Motor neuron (in vitro differentiated cells): ENCODE results near the gene EPHA6. TPM values are rescaled to one million over a fixed set of nuclear protein-coding genes. Genes with fewer than 3 reads are reported as not detected.
"Not testable (repeated sequence)": the region's sequence is repeated elsewhere in the genome, so short reads cannot be mapped to it uniquely, and the experiment has no call there.

Experiments used
- ATAC-seq, 8 experiments: fragments of 200-7000 bp; cut with Tn5 transposase; replicated peaks in 6 of 8; 2 replicates each; pipeline ENCODE4 v1.8.0; 2021; ENCODE audit warnings: mild to moderate bottlenecking in 8 of 8, moderate library complexity in 8 of 8
- H3K27ac ChIP-seq, 2 donors: fragments of 250-450 bp; sonication (Bioruptor Pico); 2 replicates each; pipeline ENCODE4 v1.9.0; 2021; ENCODE audit warnings: antibody characterized with exemption in 2 of 2, mild to moderate bottlenecking in 2 of 2, moderate library complexity in 1 of 2
- H3K4me1 ChIP-seq, 2 donors: fragments of 250-450 bp; sonication (Bioruptor Pico); replicated peaks in 1 of 2; 2 replicates each; pipeline ENCODE4 v1.6.1; 2021; ENCODE audit warnings: antibody characterized with exemption in 2 of 2, mild to moderate bottlenecking in 2 of 2, moderate library complexity in 1 of 2
- H3K4me3 ChIP-seq, 5 donors: fragments of 250-450 bp; sonication (Bioruptor Pico); 2 replicates each; pipeline ENCODE4 v1.9.0; 2021; ENCODE audit warnings: antibody characterized with exemption in 5 of 5, mild to moderate bottlenecking in 5 of 5, moderate library complexity in 4 of 5
- WGBS, 10 experiments: fragments of 450-650 bp; shearing (Covaris generic); methylation state at CpG; one replicate each; pipeline ENCODE4 v1.0.0; 2022; 5-methylcytosine and 5-hydroxymethylcytosine counted together
- in situ Hi-C, 9 experiments: fragments of 400-800 bp; cut with MboI; loops; one replicate each; pipeline ENCODE4 v1.15.0; 2021; ENCODE audit warnings: low sequenced_read_pairs in 9 of 9, low pct_unique_long_range_greater_than_20kb in 2 of 9; ENCODE audit not compliant: unreplicated experiment in 9 of 9
- total RNA-seq, 8 experiments: library from RNA; unstranded; fragments of 300-600 nt; gene quantifications; 2 replicates each; pipeline versions ENCODE4 v1.2.3 to v1.2.4, GENCODE V29; 2022

EPHA6 gene
- total RNA-seq, 8 experiments from 2014 or later, result 0.31 to 11.2 (median 5.6) TPM

DNA sequence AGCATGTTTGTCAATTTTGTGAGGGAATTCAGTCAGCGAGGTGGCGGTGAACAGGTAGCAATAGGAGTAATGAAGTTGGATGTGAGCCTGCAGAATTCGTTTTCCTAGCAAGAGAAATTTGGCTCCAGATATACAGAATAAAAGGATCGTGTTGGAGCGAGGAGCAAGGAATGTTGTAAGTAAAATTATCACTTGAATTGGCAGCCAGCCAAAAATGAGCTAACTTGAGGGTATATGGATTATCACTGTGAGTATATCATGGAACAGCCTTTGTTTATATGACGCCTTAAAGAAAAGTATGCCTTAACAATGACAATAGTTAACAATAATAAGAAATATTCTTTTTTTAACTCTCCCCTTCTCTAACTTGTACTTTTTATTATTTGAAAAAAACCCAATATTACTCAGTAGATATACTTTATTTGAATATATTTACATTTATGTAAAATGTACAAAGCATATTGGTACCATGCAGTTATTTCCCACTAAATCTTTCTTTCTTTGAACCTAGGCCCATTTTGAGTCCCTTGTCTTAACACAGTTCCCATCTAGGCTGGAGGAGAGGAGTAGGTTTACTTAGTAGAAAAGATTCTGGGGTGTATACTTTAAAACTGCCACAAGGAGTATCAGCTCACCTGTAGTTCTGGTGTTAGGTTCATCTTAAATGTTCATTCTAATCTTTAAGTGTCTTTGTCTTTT is 29.3 kb downstream of the EPHA6 start:
- Histone ChIP-seq H3K4me3 (no peak overlapping the region), H3K27ac (no peak overlapping the region), H3K4me1 (no peaks in the 10 kb centered on the region)
- ATAC-seq, result no peak
- WGBS, 10 experiments, result 9 to 91% (median 77%) methylated on average over 4 to 6 of the region's 6 CpGs; no CpG with 5 or more reads in 1 of the 10 experiments
- in situ Hi-C loops, result no loop called here

DNA sequence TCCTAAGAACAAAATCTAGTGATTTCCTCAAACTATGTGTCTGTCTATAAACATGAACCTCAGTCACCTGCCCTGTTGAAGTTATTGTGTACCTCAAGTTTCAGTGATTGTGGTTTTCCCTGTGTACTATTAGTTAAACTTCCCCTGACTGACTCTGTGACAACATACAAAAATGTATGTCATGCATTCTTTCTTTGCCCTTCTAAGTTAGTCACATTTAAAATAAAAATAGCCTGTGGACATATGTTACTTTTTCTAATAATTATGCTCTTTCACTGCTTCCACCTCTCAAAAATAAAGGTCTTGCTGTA is 29.8 kb downstream of the EPHA6 start:
- H3K27ac ChIP-seq, result no peak overlapping the region
- H3K4me1 ChIP-seq, result no peaks in the 10 kb centered on the region
- H3K4me3 ChIP-seq, result no peak overlapping the region
- no peak for ATAC-seq
- in situ Hi-C loops, result no loop called here

DNA sequence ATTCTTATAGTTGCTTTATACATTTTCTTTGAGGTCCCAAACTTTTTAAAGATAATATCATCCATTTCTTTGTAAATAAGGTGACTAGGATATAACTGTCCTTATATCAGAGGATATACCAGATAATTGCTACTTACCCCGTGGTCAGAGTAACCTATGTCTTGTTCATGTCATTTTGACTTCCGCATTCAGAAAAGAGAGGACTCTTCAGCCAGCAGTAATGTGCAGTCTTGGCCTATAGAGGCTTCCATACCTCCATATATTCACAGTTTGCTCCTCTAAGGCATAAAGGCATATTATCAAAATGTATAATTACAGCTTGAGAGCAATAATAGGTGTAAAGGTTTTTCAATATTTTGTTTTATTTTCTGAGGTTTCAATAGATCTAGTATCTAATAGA is 38.5 kb downstream of the EPHA6 start:
- 0 to 100% (median 94%) methylated on average over 1 to 2 of the region's 2 CpGs; no CpG with 5 or more reads in 1 of the 10 experiments for WGBS, 10 experiments
- Histone ChIP-seq H3K4me1 (no peaks in the 10 kb centered on the region), H3K4me3 (no peak overlapping the region), H3K27ac (no peak overlapping the region)
- ATAC-seq, result no peak
- in situ Hi-C loops, result loop anchor here in 4 of 9 experiments (25.0 kb wide), 3 partner anchors 809 to 1159 kb away; no protein-coding TSS in a partner anchor

DNA sequence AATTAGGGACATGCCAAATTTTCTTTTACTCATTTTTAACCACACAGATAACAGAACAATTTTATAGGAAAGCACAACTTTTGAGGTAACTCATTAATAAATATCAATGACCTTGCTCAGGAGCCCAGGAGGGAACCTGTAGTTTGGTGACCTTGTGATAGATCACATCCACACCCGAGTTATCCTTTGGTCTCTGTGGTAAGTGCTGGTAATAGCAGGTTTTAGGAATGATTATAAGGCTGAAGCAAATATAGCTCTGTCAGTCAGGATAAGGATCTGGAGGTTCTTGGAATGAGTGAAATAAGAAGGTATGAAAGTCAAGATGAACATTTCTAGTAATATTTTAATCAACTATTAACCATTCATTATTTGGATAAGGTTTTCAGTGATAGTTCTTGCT is 46.5 kb downstream of the EPHA6 start:
- no peaks in the 10 kb centered on the region for H3K4me1 ChIP-seq
- in situ Hi-C loops, result loop anchor here in 4 of 9 experiments (25.0 kb wide), 3 partner anchors 801 to 1151 kb away; no protein-coding TSS in a partner anchor
- WGBS, 10 experiments, result 0 to 100% (median 79%) methylated on average over 1 of the region's 1 CpG; no CpG with 5 or more reads in 4 of the 10 experiments
- H3K4me3 ChIP-seq, result no peak overlapping the region
- no peak overlapping the region for H3K27ac ChIP-seq
- no peak for ATAC-seq

DNA sequence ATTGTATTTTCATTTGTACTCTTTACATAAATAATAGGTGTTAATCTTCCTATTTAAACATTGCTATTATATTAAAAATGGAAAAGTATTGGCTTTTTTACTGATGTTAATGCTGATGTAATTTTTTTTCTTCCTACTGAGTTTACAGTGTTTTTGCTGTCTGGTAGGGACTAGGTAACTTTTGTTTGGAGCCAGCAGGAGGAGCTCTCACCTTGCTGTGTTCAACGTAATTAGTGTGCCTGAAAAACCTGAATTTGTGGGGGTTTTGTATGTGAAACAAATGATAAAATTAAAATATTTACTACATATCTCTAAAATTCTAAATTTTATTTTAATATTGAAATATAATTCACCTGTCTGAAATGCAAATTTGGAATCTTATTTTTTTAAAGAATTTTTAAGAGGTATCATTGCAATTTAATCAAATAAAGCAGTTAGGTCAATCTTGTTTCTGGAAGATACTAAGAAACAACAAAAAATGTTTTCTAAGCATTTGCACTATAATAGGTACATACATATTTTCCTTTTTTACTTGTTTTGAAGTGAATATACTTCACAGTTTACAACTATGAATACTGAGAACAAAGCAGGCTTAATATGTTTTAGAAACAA is 48.8 kb downstream of the EPHA6 start:
- no peak overlapping the region for H3K27ac ChIP-seq
- WGBS, 10 experiments, result 0 to 14% (median 0%) methylated on average over 1 of the region's 1 CpG; no CpG with 5 or more reads in 1 of the 10 experiments
- H3K4me3 ChIP-seq, result no peak overlapping the region
- in situ Hi-C loops, result loop anchor here in 4 of 9 experiments (25.0 kb wide), 3 partner anchors 799 to 1149 kb away; no protein-coding TSS in a partner anchor
- ATAC-seq, result peak in 3 of 8 experiments; percentile 37 to 60 (median 42)
- no peaks in the 10 kb centered on the region for H3K4me1 ChIP-seq

DNA sequence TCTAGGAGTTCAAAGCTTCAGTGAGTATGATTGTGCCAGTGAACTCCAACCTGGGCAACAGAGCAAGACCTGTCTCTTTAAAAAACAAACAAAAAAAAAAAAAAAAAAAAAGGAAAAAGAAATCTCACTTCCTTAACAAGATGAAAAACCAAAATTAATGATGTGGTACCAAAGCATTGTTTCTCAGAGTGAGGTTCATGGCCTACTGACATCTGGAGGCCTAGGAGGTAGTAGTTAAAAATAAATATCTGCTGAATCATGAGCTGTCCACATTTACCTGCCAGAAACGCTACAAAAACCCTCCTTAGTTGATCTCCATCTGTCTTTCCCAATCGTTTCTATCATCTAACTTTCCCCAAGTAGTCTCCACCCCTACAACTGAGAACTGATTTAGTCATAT is 51.2 kb downstream of the EPHA6 start:
- in situ Hi-C loops, result loop anchor here in 4 of 9 experiments (25.0 kb wide), 3 partner anchors 797 to 1147 kb away; no protein-coding TSS in a partner anchor
- ATAC-seq, result no peak
- no peaks in the 10 kb centered on the region for H3K4me1 ChIP-seq
- no peak overlapping the region for H3K4me3 ChIP-seq
- WGBS, 10 experiments, result 0 to 90% (median 50%) methylated on average over 1 to 2 of the region's 2 CpGs; no CpG with 5 or more reads in 1 of the 10 experiments
- H3K27ac ChIP-seq, result no peak overlapping the region

DNA sequence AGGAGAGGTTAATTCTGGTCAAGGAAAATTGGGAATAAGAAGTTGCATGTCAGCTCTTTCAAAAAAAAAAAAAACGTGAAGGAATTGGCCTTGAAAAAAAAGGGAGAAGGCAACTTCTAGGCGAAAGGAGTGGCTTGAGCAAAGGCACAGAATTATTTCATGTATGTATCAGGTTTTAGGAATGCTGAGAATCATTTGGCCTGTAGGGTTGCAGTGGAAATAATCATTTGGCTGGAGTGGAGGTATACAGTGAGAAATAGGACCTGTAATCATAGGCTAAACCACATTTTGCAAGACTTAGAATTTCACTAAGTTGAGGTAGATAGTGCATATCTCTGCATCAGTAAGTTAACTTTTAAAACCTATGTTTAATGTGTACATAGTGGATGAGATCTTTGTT is 54.9 kb downstream of the EPHA6 start:
- H3K4me1 ChIP-seq, result no peaks in the 10 kb centered on the region
- in situ Hi-C loops, result loop anchor here in 4 of 9 experiments (25.0 kb wide), 3 partner anchors 793 to 1143 kb away; no protein-coding TSS in a partner anchor
- 4 to 94% (median 62%) methylated on average over 1 to 2 of the region's 2 CpGs for WGBS, 10 experiments
- no peak for ATAC-seq
- H3K4me3 ChIP-seq, result no peak overlapping the region
- H3K27ac ChIP-seq, result no peak overlapping the region

DNA sequence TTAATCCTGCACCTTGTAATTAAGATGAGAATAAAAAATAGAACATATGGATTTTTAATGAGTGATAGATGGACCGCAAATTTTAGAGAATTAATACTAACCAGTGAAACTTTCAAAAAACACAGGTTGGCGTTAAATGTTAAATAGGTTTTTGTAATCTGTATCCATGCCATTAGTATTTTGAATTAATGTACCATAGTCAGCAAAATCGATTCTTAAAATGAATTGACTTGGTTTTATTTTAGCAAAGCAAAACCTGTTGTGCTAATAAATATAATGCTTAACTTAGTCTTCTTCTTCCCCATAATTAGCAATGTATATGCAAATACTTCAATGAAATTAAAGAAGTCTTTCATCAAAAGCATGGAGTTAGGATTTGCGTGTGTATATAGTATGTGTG is 63.1 kb downstream of the EPHA6 start:
- Histone ChIP-seq H3K4me3 (no peak overlapping the region), H3K4me1 (no peaks in the 10 kb centered on the region), H3K27ac (no peak overlapping the region)
- in situ Hi-C loops, result no loop called here
- no peak for ATAC-seq
- 25 to 100% (median 87%) methylated on average over 3 to 4 of the region's 4 CpGs for WGBS, 10 experiments

DNA sequence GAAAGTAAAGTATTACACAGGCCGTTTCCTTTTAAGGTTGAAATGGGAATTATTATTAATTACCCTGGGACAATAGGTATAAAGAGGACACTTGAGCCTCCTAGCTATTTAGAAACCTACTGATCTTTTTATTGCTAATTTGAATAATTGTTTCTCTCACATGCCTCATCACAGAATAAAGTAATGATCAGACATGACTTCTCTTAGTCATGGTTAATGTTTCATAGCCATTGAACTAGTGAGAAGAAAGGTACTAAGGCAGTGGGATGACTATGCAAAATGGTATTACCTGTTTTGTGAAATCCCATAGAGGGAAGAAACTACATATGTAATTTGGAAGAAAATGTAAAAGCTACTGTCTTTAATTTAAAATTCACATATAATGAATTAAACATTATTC is 85.6 kb downstream of the EPHA6 start:
- H3K4me1 ChIP-seq, result no peaks in the 10 kb centered on the region
- 0 to 60% (median 7%) methylated on average over 1 of the region's 1 CpG; no CpG with 5 or more reads in 4 of the 10 experiments for WGBS, 10 experiments
- in situ Hi-C loops, result no loop called here
- no peak overlapping the region for H3K4me3 ChIP-seq
- peak in 1 of 8 experiments; percentile 62 for ATAC-seq
- H3K27ac ChIP-seq, result no peak overlapping the region

DNA sequence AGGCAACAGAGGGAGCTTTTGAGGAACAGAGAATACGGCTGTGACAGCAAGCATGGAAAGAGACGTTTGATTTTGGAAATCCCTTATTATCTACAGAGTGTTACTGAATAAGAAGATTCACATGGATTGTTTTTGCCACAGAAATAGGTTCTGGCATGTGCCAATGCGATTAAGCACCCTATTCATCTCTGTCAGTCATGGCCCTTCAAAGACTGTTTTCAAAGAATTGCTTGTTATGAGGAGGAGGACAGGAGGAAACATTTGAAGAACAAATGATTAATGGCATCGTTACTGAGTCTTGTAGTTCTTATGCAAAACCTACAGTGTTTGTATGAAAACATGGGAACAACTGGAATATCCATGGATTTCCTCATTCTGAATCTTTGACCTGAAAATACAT is 86.2 kb downstream of the EPHA6 start:
- in situ Hi-C loops, result no loop called here

DNA sequence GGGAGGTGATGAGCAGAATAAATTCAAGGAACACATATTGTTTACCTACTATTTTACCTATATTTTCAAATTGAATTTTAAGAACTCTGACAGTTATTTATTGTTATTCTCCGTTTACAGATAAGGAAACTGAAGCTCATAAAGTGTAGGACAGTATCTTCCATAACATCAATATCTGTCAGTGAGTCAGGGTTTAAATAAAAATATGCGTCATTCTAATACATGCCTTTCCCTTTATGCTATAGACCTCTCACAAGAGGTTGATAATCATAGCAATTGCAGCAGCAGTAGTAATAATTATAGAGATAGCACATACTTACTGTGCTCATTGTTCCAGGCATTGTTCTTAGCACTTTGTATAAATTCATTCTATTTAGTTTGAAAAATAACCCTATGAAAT is 101.1 kb downstream of the EPHA6 start:
- H3K4me1 ChIP-seq, result no peaks in the 10 kb centered on the region
- in situ Hi-C loops, result no loop called here
- 10 to 100% (median 85%) methylated on average over 1 to 2 of the region's 2 CpGs for WGBS, 10 experiments
- H3K27ac ChIP-seq, result no peak overlapping the region
- no peak overlapping the region for H3K4me3 ChIP-seq
- no peak for ATAC-seq

More for the DNA sequence above, 86.2 kb downstream of the EPHA6 start:
- ATAC-seq, result no peak
- no peak overlapping the region for H3K4me3 ChIP-seq
- 6 to 48% (median 21%) methylated on average over 2 to 4 of the region's 4 CpGs; no CpG with 5 or more reads in 1 of the 10 experiments for WGBS, 10 experiments
- no peaks in the 10 kb centered on the region for H3K4me1 ChIP-seq
- no peak overlapping the region for H3K27ac ChIP-seq

DNA sequence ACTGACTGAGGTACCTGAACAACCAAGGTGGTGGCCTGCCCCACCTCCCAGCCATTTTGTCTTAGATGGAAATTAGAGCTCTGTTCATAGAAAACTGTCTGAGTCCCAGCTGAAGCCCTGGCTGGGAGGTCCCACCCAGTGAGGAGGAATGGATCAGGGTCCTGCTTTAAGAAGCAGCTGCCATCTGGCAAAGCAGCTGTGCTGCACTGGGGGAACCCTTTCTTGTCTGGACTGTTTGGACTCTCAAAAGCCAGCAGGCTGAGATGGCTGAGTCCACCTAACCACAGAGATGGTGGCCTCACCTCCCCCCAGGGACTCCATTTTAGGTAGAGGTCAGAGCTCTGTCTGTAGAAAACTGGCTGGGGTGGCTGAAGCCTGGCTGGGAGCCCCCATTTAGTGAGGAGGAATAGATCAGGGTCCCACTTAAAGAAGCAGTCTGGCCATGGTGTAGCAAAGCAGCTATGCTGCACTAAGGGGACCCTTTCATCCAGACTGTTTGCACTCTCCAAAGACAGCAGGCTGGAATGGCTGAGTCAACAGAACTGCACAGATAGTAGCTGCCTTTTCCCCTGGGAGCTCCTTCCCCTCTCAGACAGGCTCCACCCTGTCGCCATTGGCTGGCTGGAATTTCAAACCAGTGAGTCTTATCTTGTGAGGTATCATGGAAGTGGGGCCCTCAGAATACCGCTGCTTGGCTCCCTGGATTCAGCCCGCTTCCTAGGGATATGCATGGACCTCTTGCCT is 116.9 kb downstream of the EPHA6 start:
- peak in 3 of 8 experiments; percentile 50 to 100 (median 66) for ATAC-seq
- Histone ChIP-seq H3K4me3 (no peak overlapping the region), H3K4me1 (no peaks in the 10 kb centered on the region), H3K27ac (no peak overlapping the region)
- in situ Hi-C loops, result no loop called here
- 25 to 88% (median 80%) methylated on average over 1 to 3 of the region's 3 CpGs; no CpG with 5 or more reads in 5 of the 10 experiments for WGBS, 10 experiments

DNA sequence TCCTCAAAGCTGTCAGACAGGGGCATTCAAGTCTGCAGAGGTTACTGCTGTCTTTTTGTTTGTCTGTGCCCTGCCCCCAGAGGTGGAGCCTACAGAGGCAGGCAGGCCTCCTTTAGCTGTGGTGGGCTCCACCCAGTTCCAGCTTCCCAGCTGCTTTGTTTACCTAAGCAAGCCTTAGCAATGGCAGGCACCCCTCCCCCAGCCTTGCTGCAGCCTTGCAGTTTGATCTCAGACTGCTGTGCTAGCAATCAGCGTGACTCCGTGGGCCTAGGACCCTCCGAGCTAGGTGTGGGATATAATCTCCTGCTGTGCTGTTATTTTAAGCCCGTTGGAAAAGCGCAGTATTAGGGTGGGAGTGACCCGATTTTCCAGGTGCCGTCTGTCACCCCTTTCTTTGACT is 127.7 kb downstream of the EPHA6 start:
- in situ Hi-C loops, result not testable (repeated sequence)

More for the DNA sequence above, 127.7 kb downstream of the EPHA6 start:
- not testable (repeated sequence) for H3K4me3 ChIP-seq, ATAC-seq, H3K27ac ChIP-seq, H3K4me1 ChIP-seq
- WGBS, 10 experiments, result 74 to 83% (median 80%) methylated on average over 2 to 3 of the region's 7 CpGs; no CpG with 5 or more reads in 7 of the 10 experiments
